ENCODE data around the gene GORASP2.

GORASP2 gene

DNA sequence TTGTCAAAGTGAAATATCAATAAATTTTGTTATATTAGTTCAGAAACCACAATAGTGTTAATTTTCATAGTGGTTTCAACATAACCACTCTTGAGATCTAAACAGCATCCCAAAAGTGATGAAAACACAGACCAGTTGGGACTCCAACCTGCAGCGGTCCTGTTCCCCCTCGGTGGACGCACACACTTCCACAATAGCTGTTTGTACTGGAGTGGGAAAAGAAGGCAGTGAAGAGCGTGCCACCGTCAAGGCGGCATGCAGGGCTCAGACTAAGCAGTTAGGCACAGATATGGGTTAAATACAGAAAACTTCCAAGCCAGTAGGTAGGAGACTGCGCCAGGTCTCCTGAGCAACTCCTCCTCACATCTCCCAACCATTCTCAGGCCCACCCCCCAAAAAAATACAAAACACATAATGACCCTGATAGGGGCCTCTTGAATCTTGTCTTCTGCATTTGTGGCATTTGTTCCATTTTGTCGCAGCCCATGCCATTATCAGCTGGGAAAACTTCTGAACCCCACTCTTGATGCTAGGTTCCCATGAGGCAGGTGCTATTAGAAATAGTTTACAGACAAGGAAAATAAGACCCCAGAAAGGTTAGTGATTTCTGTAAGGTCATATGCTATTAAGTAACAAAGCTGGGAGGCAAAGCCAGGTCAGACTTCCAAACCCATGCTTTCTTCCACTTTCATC is 57.7 kb downstream of the GORASP2 start:
- no peak overlapping the region for H3K4me3 ChIP-seq (ENCODE audit: low read depth, low read length)
- DNase-seq (ENCODE audit: low read depth), result no peak
- TF ChIP-seq, protein P1, sequence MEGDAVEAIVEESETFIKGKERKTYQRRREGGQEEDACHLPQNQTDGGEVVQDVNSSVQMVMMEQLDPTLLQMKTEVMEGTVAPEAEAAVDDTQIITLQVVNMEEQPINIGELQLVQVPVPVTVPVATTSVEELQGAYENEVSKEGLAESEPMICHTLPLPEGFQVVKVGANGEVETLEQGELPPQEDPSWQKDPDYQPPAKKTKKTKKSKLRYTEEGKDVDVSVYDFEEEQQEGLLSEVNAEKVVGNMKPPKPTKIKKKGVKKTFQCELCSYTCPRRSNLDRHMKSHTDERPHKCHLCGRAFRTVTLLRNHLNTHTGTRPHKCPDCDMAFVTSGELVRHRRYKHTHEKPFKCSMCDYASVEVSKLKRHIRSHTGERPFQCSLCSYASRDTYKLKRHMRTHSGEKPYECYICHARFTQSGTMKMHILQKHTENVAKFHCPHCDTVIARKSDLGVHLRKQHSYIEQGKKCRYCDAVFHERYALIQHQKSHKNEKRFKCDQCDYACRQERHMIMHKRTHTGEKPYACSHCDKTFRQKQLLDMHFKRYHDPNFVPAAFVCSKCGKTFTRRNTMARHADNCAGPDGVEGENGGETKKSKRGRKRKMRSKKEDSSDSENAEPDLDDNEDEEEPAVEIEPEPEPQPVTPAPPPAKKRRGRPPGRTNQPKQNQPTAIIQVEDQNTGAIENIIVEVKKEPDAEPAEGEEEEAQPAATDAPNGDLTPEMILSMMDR (IDR thresholded peaks at IDR 0.05; ENCODE audit: low read depth, low read length, missing control alignments), result no peak
- in situ Hi-C loops (cut with HindIII; ENCODE audit: low sequenced_read_pairs), result no loop called here

DNA sequence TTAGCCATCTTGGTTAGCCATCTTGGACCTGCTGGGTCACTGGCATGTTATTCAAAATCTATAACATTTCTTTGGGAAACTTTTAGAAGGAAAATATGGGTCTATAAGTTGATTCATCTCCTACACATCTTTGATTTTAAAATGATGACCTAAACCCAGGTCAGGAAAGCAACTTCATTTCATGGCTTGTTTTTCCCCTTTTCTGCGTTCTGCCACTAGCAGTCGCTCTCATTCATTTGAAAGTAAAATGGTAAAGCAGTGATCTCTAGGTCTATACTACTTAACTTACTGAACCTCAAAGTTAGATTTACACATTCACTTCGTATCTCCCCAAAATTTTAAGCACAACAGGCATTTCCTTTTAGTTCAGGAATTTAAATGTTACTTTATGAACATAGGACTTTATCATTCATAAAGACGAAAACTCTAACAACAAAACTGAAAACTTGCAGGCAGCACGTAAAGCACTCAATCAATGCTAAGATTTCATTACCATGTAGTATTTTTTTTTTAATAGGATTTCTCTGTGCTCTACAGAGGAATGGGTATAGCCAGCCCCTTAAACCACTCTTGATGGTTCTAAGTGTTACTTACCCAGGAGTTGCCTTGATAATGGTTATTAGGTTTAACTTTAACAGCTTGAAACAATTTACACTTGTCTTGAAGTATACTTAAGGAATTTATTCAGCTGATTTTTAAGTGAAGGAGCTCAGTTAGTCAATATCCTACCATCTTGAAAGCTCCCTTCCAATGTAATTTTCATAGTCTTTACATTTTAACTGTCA is 62.5 kb downstream of the GORASP2 start:
- no peak overlapping the region for H3K4me3 ChIP-seq (ENCODE audit: low read depth, low read length)
- TF ChIP-seq, protein P1 (IDR thresholded peaks at IDR 0.05; ENCODE audit: low read depth, low read length, missing control alignments), result peak; percentile 37
- in situ Hi-C loops (cut with HindIII; ENCODE audit: low sequenced_read_pairs), result no loop called here
- no peak for DNase-seq (ENCODE audit: low read depth)

DNA sequence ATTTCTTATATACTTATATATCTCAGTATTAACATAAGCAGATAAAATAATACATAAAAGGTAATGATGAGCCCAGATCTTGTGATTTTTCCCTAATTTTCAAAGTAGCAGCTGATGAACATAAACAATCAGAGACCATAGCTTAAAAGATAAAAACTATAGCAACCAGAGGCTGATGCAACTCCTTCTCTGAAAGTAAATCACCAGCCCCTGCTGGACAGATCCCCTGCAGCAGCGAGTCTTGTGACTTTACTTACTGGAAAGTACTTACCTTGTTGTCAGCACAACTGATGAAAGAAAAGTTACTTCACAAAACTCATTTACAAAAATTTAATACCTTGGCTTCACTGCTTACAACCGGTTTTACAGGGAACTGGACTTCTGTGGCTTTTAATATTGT is 67.3 kb downstream of the GORASP2 start:
- no peak overlapping the region for H3K4me3 ChIP-seq (ENCODE audit: low read depth, low read length)
- TF ChIP-seq, protein P1 (IDR thresholded peaks at IDR 0.05; ENCODE audit: low read depth, low read length, missing control alignments), result no peak
- in situ Hi-C loops (cut with HindIII; ENCODE audit: low sequenced_read_pairs), result no loop called here
- DNase-seq (ENCODE audit: low read depth), result no peak

DNA sequence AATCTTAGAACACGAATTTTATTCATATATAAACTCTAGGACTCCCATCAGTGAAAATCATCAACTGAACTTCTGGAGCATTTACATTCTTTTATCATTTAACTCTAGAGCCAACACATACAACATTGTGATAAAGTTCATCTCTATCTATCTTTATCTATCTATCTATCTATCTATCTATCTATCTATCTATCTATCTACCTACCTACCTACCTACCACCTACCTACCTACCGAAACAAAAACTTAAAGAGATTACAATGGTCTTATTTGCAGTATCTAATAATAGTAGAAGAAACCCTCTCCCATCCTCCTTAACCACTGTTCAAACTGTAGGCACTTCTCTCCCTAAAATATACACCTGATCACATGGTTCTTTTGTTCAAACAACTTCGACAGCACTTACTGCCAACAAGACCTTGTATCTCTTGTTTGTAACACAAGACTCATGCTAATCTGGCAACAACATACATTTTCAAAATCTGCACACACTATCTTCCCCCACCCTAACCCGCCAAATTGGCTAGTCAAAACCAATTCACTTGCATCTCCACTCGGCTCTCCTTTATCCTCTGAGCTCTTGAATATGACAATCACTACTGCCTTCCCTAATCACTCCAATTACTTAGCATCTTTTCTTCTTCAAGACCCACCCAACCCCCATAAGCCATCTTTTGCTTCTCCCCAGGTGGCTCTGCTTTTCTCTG is 69.0 kb downstream of the GORASP2 start:
- in situ Hi-C loops (cut with HindIII; ENCODE audit: low sequenced_read_pairs), result no loop called here
- H3K4me3 ChIP-seq (ENCODE audit: low read depth, low read length), result no peak overlapping the region

DNA sequence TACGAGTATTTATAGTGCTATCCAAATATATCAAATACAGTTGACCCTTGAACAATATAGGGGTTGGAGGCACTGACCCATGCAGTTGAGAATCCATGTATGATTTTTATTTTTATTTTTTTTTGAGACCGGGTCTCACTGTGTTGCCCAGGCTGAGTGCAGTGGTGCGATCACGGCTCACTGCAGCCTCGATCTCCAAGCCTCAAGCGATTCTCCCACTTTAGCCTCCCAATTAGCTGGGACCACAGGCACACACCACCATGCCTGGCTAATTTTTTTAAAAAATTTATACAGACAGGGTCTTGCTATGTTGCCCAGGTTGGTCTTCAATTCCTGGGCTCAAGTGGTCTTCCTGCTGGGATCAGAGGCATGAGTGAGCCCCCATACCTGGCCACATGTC is 70.6 kb downstream of the GORASP2 start:
- TF ChIP-seq, protein P1 (IDR thresholded peaks at IDR 0.05; ENCODE audit: low read depth, low read length, missing control alignments), result no peak
- in situ Hi-C loops (cut with HindIII; ENCODE audit: low sequenced_read_pairs), result no loop called here
- H3K4me3 ChIP-seq (ENCODE audit: low read depth, low read length), result no peak overlapping the region
- DNase-seq (ENCODE audit: low read depth), result no peak

More for the DNA sequence above, 69.0 kb downstream of the GORASP2 start:
- no peak for DNase-seq (ENCODE audit: low read depth)
- TF ChIP-seq, protein P1 (IDR thresholded peaks at IDR 0.05; ENCODE audit: low read depth, low read length, missing control alignments), result no peak

DNA sequence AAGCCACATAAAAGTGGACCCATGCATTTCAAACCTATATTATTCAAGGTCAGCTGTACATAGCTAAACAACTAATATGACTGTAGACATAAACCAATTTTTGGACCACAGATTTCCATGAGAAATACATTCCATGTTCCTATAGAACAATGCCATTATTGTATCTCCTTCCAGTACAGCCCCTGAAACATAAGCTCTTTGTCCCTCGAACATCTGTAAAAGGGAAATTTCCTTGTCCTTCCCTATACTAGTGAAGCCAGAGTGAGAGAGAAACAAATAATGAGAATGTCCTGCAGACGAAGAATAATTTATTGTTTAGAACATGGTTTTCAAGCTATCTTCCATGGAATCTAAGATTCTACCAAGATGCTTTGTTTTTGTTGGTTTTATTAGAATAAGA is 75.3 kb downstream of the GORASP2 start:
- TF ChIP-seq, protein P1 (IDR thresholded peaks at IDR 0.05; ENCODE audit: low read depth, low read length, missing control alignments), result no peak
- no peak for DNase-seq (ENCODE audit: low read depth)
- no peak overlapping the region for H3K4me3 ChIP-seq (ENCODE audit: low read depth, low read length)
- in situ Hi-C loops (cut with HindIII; ENCODE audit: low sequenced_read_pairs), result no loop called here

Data from astrocyte of the cerebellum (primary cell).